ENCODE results near the gene MAP3K2. TPM values are rescaled to one million over a fixed set of nuclear protein-coding genes. Genes with fewer than 3 reads are reported as not detected.

Gene MAP3K2
- total RNA-seq, 1 donor from 2014 or later, result 36.6 TPM

DNA sequence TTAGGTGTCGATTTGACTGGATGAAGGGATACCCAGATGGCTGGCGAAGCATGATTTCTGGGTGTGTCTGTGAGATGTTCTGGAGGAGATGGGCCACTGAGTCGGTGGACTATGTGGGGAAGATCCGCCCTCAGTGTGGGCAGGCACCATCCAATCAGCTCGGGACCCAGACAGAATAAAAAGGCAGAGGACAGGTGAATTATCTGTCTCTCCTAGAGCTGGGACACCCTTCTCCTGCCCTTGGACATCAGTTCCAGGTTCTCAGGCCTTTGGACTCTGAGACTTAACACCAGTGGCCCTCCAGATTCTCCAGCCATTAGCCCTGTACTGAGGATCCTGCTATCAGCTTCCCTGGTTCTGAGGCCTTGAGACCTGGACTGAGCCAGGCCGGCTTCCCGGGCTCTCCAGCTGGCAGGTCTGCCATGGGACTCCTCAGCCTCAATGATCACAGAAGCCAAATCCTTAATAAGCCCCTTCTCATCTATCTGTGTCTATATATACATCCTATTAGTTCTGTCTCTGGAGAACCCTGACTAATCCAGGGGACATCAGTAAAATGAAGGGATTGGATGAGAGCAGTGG lies 42.2 kb upstream of the MAP3K2 start:
- H3K36me3 ChIP-seq, result no peaks in the 10 kb centered on the region
- H3K27me3 ChIP-seq, result no peaks in the 10 kb centered on the region
- no peaks in the 10 kb centered on the region for H3K4me1 ChIP-seq
- H3K27ac ChIP-seq, result no peak overlapping the region
- no peak overlapping the region for H3K4me3 ChIP-seq
- intact Hi-C loops (cut with DNase I), result no loop called here
- no peaks in the 10 kb centered on the region for H3K9me3 ChIP-seq
- DNase-seq (ENCODE audit: extremely low spot score in 2 of 2), result peak in 1 of 2 donors; percentile 56
- TF ChIP-seq POLR2AphosphoS5 (IDR thresholded peaks at IDR 0.05; ENCODE audit: insufficient read depth in 1 of 2, low read depth in 1 of 2) (no peak), POLR2A (IDR thresholded peaks at IDR 0.05) (no peak)
- TF ChIP-seq, protein P1, sequence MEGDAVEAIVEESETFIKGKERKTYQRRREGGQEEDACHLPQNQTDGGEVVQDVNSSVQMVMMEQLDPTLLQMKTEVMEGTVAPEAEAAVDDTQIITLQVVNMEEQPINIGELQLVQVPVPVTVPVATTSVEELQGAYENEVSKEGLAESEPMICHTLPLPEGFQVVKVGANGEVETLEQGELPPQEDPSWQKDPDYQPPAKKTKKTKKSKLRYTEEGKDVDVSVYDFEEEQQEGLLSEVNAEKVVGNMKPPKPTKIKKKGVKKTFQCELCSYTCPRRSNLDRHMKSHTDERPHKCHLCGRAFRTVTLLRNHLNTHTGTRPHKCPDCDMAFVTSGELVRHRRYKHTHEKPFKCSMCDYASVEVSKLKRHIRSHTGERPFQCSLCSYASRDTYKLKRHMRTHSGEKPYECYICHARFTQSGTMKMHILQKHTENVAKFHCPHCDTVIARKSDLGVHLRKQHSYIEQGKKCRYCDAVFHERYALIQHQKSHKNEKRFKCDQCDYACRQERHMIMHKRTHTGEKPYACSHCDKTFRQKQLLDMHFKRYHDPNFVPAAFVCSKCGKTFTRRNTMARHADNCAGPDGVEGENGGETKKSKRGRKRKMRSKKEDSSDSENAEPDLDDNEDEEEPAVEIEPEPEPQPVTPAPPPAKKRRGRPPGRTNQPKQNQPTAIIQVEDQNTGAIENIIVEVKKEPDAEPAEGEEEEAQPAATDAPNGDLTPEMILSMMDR (IDR thresholded peaks at IDR 0.05), result no peak

DNA sequence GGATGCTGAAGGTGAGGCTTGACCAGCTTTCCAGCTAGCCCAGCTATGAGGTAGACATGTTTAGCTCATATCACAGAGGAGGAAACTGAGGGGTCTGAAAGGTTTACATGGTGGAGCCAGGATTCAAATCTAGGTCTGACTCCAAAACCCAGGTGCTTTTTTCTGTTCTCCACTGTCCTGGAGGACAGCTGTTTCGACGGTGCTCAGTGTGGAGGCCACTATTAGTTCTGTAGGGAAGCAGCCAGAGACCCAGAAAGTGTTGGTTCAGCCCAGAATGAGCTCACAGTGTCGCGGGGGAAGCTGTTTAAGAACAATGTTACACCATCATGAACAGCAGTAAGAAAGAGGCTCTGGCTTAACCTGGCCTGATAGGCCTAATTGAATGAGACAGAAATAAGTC lies 41.5 kb upstream of the MAP3K2 start:
- TF ChIP-seq POLR2A (IDR thresholded peaks at IDR 0.05) (no peak), POLR2AphosphoS5 (IDR thresholded peaks at IDR 0.05; ENCODE audit: insufficient read depth in 1 of 2, low read depth in 1 of 2) (no peak)
- TF ChIP-seq, protein P1 (IDR thresholded peaks at IDR 0.05), result no peak
- no peaks in the 10 kb centered on the region for H3K27me3 ChIP-seq
- intact Hi-C loops (cut with DNase I), result no loop called here
- H3K4me3 ChIP-seq, result no peak overlapping the region
- DNase-seq (ENCODE audit: extremely low spot score in 2 of 2), result no peak
- no peaks in the 10 kb centered on the region for H3K36me3 ChIP-seq
- no peak overlapping the region for H3K27ac ChIP-seq
- H3K4me1 ChIP-seq, result no peaks in the 10 kb centered on the region
- no peaks in the 10 kb centered on the region for H3K9me3 ChIP-seq

DNA sequence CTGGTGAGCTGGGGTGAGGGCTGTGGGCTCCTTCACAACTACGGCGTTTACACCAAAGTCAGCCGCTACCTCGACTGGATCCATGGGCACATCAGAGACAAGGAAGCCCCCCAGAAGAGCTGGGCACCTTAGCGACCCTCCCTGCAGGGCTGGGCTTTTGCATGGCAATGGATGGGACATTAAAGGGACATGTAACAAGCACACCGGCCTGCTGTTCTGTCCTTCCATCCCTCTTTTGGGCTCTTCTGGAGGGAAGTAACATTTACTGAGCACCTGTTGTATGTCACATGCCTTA lies 41.0 kb upstream of the MAP3K2 start:
- Histone ChIP-seq H3K27me3 (no peaks in the 10 kb centered on the region), H3K9me3 (no peaks in the 10 kb centered on the region), H3K4me1 (peaks cover 2% of the 10 kb centered on the region), H3K27ac (no peak overlapping the region), H3K4me3 (no peak overlapping the region), H3K36me3 (no peaks in the 10 kb centered on the region)
- no peak for DNase-seq (ENCODE audit: extremely low spot score in 2 of 2)
- intact Hi-C loops (cut with DNase I), result no loop called here
- TF ChIP-seq, protein P1 (IDR thresholded peaks at IDR 0.05), result no peak
- TF ChIP-seq POLR2A (IDR thresholded peaks at IDR 0.05) (no peak), POLR2AphosphoS5 (IDR thresholded peaks at IDR 0.05; ENCODE audit: insufficient read depth in 1 of 2, low read depth in 1 of 2) (no peak)

DNA sequence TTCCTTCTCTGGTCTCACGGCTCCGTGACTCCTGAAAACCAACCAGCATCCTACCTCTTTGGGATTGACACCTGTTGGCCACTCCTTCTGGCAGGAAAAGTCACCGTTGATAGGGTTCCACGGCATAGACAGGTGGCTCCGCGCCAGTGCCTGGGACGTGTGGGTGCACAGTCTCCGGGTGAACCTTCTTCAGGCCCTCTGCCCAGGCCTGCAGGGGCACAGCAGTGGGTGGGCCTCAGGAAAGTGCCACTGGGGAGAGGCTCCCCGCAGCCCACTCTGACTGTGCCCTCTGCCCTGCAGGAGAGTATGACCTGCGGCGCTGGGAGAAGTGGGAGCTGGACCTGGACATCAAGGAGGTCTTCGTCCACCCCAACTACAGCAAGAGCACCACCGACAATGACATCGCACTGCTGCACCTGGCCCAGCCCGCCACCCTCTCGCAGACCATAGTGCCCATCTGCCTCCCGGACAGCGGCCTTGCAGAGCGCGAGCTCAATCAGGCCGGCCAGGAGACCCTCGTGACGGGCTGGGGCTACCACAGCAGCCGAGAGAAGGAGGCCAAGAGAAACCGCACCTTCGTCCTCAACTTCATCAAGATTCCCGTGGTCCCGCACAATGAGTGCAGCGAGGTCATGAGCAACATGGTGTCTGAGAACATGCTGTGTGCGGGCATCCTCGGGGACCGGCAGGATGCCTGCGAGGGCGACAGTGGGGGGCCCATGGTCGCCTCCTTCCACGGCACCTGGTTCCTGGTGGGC lies 40.5 kb upstream of the MAP3K2 start:
- TF ChIP-seq POLR2A (IDR thresholded peaks at IDR 0.05) (no peak), POLR2AphosphoS5 (IDR thresholded peaks at IDR 0.05; ENCODE audit: insufficient read depth in 1 of 2, low read depth in 1 of 2) (no peak)
- TF ChIP-seq, protein P1 (IDR thresholded peaks at IDR 0.05), result no peak
- Histone ChIP-seq H3K9me3 (no peaks in the 10 kb centered on the region), H3K27me3 (no peaks in the 10 kb centered on the region), H3K4me1 (peaks cover 8% of the 10 kb centered on the region), H3K4me3 (no peak overlapping the region), H3K36me3 (no peaks in the 10 kb centered on the region), H3K27ac (no peak overlapping the region)
- no peak for DNase-seq (ENCODE audit: extremely low spot score in 2 of 2)
- intact Hi-C loops (cut with DNase I), result no loop called here

DNA sequence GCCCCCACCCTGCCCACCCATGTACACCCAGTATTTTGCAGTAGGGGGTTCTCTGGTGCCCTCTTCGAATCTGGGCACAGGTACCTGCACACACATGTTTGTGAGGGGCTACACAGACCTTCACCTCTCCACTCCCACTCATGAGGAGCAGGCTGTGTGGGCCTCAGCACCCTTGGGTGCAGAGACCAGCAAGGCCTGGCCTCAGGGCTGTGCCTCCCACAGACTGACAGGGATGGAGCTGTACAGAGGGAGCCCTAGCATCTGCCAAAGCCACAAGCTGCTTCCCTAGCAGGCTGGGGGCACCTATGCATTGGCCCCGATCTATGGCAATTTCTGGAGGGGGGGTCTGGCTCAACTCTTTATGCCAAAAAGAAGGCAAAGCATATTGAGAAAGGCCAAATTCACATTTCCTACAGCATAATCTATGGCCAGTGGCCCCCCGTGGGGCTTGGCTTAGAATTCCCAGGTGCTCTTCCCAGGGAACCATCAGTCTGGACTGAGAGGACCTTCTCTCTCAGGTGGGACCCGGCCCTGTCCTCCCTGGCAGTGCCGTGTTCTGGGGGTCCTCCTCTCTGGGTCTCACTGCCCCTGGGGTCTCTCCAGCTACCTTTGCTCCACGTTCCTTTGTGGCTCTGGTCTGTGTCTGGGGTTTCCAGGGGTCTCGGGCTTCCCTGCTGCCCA lies 39.7 kb upstream of the MAP3K2 start:
- H3K27me3 ChIP-seq, result no peaks in the 10 kb centered on the region
- no peaks in the 10 kb centered on the region for H3K9me3 ChIP-seq
- H3K27ac ChIP-seq, result no peak overlapping the region
- H3K36me3 ChIP-seq, result no peaks in the 10 kb centered on the region
- H3K4me3 ChIP-seq, result no peak overlapping the region
- H3K4me1 ChIP-seq, result peaks cover 15% of the 10 kb centered on the region
- no peak for DNase-seq (ENCODE audit: extremely low spot score in 2 of 2)
- intact Hi-C loops (cut with DNase I), result no loop called here
- TF ChIP-seq, protein P1 (IDR thresholded peaks at IDR 0.05), result no peak
- TF ChIP-seq POLR2A (IDR thresholded peaks at IDR 0.05) (no peak), POLR2AphosphoS5 (IDR thresholded peaks at IDR 0.05; ENCODE audit: insufficient read depth in 1 of 2, low read depth in 1 of 2) (no peak)
